Hematopoietic multipotent progenitor cell (in vitro differentiated cells): Measurements from ENCODE around the gene CD4. TPM values are rescaled to one million over a fixed set of nuclear protein-coding genes. Genes with fewer than 3 reads are reported as not detected.
A peak's percentile ranks its signal among the peaks of the same experiment; 100 is the strongest.

Experiments used
- DNase-seq, 3 donors: peaks; one replicate each; pipeline ENCODE4 v3.0.0-alpha.2; 2011 to 2015; ENCODE audit warnings: low read depth in 2 of 3, low spot score in 2 of 3
- total RNA-seq: library from RNA; depleted of rRNA; stranded (reverse); fragments of >200 nt; gene quantifications from one replicate; pipeline ENCODE4 v1.2.3, GENCODE V29; 2012

CD4 gene
- total RNA-seq, 1 donor = 3.8 TPM

DNA sequence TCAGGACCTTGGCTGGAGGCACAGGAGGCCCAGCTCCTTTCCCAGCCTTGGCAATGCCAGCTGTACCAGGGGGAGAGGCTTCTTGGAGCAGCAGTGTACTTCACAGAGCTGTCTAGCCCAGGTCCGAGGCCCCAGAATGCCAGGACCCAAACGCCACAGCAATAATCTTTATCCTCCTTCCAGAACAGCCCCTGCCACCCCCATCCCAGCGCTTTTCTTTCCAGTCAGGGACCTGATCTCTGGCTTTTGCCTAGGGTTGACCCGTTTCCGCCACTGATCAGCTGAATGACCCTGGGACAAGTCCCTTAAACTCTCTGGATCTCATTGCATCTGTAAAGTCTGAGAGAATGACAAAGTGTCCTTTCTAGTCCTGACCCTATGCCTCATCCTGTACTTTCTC is 11.9 kb upstream of the CD4 start:
- DNase-seq = no peak

GRCh38 chr12:6778217-6778573 is 11.1 kb upstream of the CD4 start:
- DNase-seq = no peak

DNA sequence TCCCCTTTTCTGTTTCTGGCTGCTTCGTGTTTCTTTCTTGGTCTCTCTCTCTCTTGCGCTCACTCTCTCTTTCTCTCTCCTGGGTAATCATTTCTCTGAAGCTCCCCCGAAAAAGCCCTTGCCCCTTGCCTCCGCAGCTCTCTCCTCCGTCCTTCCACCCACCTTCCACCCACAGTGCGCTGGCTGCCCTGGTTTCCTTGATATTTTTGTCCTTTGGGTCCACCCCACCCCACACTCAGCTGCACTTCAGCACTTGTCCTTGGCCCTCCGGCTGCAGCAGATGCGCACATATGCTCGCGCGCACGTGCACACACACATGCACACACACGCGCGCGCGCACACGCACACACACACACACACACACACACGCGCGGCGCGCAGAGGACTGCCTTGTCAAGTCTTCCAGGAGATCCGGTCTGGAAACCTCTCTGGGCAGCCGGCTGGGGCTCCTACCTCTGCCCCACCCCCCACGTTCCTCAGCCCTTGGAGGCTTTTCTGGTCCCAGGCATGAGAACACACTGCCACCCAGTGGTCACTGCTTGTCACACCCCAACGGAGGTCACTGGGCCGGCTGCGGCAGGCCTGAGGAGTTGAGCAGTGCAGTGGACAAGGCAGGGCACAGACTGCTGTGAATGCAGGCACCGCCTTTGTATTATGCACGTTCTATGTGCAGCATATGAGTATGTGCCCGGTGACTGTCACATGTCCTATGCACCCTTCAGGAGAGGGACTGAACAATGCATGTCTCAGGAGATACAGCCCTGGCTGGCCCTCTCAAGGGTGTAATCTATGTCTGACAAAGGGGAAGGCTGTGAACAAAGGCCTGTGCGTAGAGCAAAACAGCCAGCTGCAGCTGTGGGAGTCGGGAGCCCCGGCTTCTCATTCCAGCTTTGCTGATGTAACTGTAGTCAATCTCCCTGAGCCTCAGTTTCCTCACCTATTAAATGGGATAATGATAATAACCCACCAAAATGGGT is 10.5 kb upstream of the CD4 start:
- peak; percentile 70 to 94 (median 88) for DNase-seq

DNA sequence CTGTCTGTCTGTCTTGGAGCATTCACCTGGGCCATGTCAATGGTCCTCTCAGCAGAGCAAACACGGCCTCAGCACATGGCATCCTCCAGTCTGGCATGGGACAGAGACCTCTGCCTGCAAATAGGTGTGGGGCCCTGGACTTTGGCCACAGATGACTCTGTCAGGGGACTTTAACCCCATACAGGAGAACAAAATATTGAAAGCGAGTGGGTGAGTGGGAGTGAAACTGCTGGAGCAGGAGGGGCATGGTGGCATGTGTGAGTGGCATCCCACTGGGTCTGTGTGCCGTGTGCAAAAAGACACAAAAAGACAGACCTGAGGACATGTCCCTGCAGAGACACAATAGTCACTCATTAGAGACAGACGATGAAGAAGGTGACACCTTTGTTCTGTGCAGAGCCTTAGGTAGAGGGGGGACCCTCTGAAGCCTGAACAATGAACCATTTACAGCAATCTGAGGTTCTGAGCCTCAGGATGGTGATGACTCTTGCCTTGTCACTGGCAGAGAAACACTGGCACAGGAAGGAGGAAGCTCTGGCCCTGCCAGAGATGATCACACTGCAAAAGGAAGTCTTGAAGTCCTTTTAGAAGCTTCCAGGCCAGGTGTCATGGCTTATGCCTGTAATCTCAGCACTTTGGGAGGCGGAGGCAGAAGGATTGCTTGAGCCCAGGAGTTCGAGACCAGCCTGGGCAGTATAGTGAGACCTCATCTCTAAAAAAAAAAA is 9.5 kb upstream of the CD4 start:
- no peak for DNase-seq

- no peak for DNase-seq
These were observed 8.8 kb upstream of the CD4 start for GRCh38 chr12:6780573-6780972.

DNA sequence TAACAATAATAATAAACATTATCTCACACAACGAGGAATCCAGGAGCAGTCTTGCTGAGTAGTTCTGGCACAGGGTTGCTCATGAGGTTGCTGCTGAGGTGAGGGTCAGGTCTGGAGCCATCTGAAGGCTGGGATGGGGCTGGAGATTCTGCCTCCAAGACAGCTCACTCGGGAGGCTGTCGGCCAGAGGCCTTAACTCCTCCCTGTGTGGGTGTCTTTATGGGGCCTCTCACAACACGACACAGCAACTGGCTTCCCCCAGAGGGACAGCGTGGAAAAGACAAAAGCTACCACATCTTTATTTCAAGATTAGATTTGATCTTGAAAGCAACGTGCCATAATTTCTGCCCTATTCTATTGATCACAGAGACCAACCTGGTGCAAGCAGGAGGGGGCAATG is 7.2 kb upstream of the CD4 start:
- no peak for DNase-seq

- no peak for DNase-seq
These were observed 6.3 kb upstream of the CD4 start for GRCh38 chr12:6782850-6783566.

DNA sequence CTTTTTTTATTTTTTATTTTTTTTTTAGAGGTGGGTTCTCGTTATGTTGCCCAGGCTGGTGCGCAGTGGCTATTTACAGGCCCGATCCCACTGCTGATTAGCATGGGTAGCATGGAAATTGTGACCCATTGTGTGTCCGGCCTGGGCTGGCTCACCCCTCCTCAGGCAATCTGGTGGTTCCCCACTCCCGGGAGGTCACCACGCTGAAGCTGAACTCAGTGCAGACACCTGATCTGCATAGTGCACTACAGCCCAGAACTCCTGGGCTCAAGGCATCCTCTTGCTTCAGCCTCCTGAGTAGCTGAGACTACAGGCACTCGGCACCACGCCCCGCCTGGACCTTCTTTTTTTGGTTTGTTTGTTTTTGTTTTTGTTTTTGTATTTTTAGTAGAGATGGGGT is 5.5 kb upstream of the CD4 start:
- no peak for DNase-seq

DNA sequence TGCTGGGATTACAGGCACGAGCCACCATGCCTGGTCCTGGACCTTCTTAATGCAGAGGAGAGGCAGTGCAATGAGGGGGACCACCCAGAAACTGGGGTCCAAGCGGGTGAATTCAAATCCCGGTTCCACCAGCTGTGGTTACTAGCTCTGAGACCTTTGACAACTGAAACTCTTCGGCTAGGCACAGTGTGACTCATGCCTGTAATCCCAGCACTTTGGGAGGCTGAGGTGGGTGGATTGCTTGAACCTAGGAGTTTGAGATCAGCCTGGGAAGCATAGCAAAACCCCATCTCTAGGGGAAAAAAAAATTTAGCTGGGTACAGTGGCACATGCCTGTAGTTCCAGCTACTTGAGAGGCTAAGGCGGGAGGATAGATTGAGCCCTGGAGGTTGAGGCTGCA is 5.0 kb upstream of the CD4 start:
- no peak for DNase-seq

DNA sequence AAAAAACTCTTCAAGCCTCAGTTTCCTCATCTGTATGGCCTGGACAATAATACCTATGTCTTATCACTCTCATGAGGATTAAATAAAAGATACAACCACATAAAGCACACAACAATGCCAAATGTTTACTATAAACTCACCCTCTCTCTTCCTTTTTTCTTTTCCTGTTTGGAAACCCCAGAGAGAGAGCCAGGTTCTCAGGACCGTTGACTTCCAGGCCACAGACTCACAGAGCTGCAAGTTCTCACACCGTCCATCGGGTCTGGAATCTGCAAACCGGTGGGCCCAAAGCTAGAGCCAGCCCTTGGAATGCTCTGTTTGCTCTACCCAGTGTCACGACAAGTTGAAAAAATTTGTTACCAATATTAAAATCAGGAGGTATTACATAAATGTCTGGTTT is 4.6 kb upstream of the CD4 start:
- no peak for DNase-seq

GRCh38 chr12:6786416-6787094 is 2.8 kb upstream of the CD4 start:
- no peak for DNase-seq

GRCh38 chr12:6787309-6787708 is 2.0 kb upstream of the CD4 start:
- no peak for DNase-seq

DNA sequence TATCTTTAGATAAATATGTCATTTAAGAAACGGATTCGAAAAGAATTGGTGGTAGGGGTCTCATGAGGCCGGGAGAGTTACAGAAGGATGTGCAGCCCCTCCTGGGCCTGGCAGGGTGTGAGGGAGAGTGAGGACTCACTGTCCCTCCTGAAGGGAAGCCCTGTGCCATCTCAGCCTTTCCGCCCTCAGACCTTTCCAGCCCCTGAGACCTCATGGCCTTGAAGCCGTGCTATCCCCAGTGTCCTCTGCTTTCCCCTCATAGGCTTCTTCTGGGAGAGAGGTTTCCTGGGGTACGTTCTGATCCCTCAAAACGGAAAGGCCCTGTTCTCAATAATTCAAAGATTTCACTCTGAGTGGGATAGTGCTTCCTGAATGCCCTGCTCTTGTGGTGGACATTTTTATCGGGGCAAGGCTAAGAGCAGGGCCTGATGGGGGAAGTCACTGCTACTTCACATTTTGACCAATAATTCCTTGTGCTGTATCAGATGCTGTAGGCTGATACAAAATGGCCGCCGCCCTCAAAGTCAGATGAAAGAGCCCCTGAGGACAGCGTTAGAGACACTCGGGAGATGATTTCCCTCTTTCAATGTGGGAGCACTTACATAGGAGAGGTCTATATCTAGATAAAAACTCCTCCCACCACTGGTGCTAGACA is 1.3 kb downstream of the CD4 start:
- DNase-seq = no peak

DNA sequence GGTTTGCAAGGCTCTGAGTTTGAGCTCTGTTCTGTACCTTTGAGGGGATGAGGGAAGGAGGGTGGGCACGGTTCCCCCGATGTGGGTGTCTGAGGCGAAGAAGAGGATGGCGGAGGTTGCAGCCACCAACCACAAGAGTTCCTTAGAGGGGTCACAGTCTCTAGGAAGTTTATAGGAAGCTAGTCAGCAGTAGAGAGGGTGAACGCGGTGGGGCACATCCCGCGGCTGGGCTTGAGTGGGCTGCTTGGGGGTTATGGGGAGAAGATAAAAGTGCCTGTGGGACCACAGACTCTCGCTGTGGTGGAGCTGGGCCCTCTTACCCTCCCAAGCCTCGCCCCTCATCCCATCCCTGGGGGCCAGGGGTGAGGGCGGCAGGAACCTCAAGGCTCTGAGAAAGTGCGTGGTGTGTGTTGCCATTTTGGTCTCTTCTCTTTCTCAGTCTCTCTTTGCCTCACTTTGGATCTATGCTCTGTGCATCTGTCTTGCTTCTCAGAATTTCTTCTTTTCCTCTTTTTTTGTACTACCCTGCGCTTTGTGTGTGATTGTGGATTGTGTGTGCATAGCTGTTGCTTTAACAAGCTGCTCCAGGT is 2.7 kb downstream of the CD4 start:
- DNase-seq = peak in 1 of 3 donors; percentile 38

- DNase-seq = peak in 2 of 3 donors; percentile 66 to 68
These were observed 3.3 kb downstream of the CD4 start for GRCh38 chr12:6792522-6793201.

DNA sequence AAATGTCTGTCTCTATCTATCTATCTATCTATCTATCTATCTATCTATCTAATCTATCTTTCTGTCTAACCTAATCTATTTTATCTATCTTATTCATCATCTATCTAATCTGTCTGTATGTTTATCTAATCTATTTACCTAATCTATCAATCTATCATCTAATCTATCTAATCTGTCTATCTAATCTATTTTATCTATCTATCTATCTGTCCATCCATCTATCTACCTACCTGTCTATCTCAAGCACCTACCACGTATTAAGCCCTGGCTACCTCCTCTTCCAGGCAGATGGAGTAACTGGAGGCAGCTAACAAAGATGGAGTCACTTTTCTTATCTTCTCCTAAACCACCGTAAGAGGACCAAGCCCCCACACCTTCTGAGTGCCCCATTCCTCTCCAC is 5.8 kb downstream of the CD4 start:
- DNase-seq = no peak

GRCh38 chr12:6796576-6796975 is 7.2 kb downstream of the CD4 start:
- no peak for DNase-seq

DNA sequence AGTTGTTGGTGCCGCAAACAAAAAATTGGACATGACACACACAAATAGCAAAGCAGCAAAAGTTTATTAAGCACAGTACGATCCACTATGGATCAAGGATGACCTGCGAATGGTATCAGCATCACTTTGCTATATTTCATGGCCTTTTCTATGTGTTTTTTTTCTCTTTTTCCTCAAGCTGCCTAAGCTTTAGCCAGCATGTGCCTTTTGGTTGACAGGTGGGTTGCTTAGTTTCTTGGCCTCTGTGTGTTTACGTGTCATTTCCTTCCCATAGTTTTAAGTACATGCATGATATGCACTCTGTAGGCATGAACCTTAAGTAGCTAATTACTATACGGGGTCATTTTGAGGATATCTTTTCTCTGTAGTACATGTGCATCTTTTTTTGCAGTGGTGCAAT is 9.8 kb downstream of the CD4 start:
- no peak for DNase-seq

DNA sequence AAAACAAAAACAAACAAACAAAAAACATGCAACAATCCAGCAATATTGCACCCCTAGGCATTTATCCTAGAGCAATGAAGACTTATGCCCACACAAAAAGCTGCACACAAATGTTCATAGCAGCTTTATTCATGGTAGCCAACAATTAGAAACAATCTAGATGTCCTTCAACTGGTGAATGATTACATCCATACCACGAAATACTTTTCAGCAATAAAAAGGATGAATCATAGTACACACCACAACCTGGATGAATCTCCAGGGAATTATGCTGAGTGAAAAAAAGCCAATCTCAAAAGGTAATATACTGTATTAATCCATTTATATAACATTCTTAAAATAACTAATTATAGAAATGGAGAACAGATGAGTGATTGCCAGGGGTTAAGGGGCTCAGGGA is 17.8 kb downstream of the CD4 start:
- no peak for DNase-seq
